ENCODE measurements around the gene NEK6.
"Not testable (repeated sequence)": the region's sequence is repeated elsewhere in the genome, so short reads cannot be mapped to it uniquely, and the experiment has no call there.

DNA sequence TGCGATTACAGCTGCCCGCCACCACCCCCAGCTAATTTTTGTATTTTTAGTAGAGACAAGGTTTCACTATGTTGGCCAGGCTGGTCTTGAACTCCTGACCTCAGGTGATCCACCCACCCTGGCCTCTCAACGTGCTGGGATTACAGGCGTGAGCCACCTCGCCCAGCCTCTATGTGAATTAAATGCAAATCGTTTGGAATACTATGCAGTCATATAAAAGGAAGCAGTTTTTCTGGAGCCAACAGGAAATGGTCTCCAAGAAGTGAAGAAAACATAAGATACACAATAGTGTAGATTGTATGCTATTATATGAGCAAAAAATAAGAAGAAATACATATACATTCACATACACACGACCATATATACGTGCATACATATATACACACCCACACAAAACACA lies 4.9 kb upstream of the NEK6 start:
- TF ChIP-seq, protein P1, sequence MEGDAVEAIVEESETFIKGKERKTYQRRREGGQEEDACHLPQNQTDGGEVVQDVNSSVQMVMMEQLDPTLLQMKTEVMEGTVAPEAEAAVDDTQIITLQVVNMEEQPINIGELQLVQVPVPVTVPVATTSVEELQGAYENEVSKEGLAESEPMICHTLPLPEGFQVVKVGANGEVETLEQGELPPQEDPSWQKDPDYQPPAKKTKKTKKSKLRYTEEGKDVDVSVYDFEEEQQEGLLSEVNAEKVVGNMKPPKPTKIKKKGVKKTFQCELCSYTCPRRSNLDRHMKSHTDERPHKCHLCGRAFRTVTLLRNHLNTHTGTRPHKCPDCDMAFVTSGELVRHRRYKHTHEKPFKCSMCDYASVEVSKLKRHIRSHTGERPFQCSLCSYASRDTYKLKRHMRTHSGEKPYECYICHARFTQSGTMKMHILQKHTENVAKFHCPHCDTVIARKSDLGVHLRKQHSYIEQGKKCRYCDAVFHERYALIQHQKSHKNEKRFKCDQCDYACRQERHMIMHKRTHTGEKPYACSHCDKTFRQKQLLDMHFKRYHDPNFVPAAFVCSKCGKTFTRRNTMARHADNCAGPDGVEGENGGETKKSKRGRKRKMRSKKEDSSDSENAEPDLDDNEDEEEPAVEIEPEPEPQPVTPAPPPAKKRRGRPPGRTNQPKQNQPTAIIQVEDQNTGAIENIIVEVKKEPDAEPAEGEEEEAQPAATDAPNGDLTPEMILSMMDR (IDR thresholded peaks at IDR 0.05): not testable (repeated sequence)
- TF ChIP-seq POLR2AphosphoS5 (IDR thresholded peaks at IDR 0.05); POLR2A (IDR thresholded peaks at IDR 0.05; ENCODE audit: low read depth); EP300 (IDR thresholded peaks at IDR 0.05): not testable (repeated sequence)

All from esophagus muscularis mucosa (tissue), 4 donors.